HEK293 (cell line): ENCODE measurements around the gene MPZL3.

Source experiments
- MEIS1 ChIP-seq: sonication (generic); formaldehyde crosslinking; IDR thresholded peaks from 2 replicates; pipeline ENCODE4 v1.8.1; 2022; ENCODE audit warnings: missing genetic modification reagents, mild to moderate bottlenecking, borderline replicate concordance
- ZNF121 ChIP-seq: fragments of 450-650 bp; formaldehyde crosslinking; IDR thresholded peaks from 2 replicates; pipeline ENCODE4 v1.5.1; 2016; ENCODE audit warnings: missing biosample characterization, missing genetic modification characterization
- ZNF302 ChIP-seq: fragments of 450-650 bp; formaldehyde crosslinking; IDR thresholded peaks from 2 replicates; pipeline ENCODE4 v1.5.1; 2016; ENCODE audit warnings: missing biosample characterization, missing genetic modification characterization, low read depth
- ZNF561 ChIP-seq: fragments of 450-650 bp; IDR thresholded peaks from 2 replicates; pipeline ENCODE4 v1.5.1; 2018; ENCODE audit warnings: missing biosample characterization, missing genetic modification characterization, borderline replicate concordance
- TF ChIP-seq, protein P1 (sequence below): fragments of 450-650 bp; formaldehyde crosslinking; IDR thresholded peaks from 2 replicates; pipeline ENCODE4 v1.5.1; 2016; ENCODE audit warnings: missing biosample characterization, missing genetic modification characterization

DNA sequence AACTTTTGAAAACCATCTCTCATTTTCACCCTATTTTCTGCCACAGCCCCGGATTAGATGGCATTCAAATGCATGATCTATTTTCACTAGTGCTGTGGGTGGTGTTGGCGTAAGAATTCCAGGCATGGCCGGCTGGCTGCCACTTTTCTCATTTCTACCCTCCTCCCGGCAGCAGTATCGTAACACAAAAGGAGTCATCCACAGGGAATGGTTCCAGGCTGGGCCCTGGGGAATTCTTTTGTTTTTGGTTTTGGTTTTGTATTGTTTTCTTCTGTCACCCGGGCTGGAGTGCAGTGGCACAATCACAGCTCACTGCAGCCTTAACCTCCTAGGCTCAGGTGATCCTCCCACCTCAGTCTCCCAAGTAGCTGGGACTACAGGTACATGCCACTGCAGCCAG lies 41.2 kb downstream of the MPZL3 start:
- TF ChIP-seq, protein P1, sequence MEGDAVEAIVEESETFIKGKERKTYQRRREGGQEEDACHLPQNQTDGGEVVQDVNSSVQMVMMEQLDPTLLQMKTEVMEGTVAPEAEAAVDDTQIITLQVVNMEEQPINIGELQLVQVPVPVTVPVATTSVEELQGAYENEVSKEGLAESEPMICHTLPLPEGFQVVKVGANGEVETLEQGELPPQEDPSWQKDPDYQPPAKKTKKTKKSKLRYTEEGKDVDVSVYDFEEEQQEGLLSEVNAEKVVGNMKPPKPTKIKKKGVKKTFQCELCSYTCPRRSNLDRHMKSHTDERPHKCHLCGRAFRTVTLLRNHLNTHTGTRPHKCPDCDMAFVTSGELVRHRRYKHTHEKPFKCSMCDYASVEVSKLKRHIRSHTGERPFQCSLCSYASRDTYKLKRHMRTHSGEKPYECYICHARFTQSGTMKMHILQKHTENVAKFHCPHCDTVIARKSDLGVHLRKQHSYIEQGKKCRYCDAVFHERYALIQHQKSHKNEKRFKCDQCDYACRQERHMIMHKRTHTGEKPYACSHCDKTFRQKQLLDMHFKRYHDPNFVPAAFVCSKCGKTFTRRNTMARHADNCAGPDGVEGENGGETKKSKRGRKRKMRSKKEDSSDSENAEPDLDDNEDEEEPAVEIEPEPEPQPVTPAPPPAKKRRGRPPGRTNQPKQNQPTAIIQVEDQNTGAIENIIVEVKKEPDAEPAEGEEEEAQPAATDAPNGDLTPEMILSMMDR (tag by site-specific recombination), result no peak
- TF ChIP-seq ZNF302 (no peak), ZNF561 (tag by site-specific recombination) (no peak), ZNF121 (no peak), MEIS1 (CRISPR knock-in tag) (no peak)
